ENCODE data around the gene ELN.

DNA sequence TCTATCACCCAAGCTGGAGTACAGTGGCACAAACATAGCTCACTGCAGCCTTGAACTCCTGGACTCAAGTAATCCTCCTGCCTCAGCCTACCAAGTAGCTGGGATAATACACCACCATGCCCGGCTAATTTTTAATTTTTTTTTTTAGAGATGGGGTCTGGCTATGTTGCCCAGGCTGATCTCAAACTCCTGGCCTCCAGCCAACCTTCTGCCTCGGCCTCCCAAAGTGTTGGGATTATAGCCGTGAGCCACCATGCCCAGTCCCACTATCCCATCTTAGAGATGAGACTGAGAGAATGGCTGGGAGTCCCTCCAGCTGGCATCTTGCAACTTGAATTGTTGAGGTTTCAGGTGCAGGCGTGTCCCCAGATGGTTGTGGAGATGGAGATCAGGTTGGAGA, 40.7 kb upstream of the ELN start:
- TF ChIP-seq EP300 (IDR thresholded peaks at IDR 0.05) (no peak), POLR2A (IDR thresholded peaks at IDR 0.05) (no peak)
